DOHH2 (cell line): ENCODE results near the gene TMTC1.

Experiments
- H3F3A ChIP-seq: fragments of 200-600 bp; sonication (generic), shearing (Covaris generic); 2 replicates; pipeline ENCODE4 v1.6.0; 2016; ENCODE audit warnings: antibody characterized with exemption, mild to moderate bottlenecking; ENCODE audit not compliant: control insufficient read depth, insufficient read depth
- H3K27ac ChIP-seq: fragments of 200-600 bp; sonication (generic); 2 replicates; pipeline ENCODE4 v1.5.1; 2014; ENCODE audit warnings: low read depth, mild to moderate bottlenecking, low read length, moderate library complexity
- H3K27me3 ChIP-seq: fragments of 200-600 bp; sonication (generic); 2 replicates; pipeline ENCODE4 v1.6.1; 2014; ENCODE audit warnings: mild to moderate bottlenecking, low read length, mixed read lengths; ENCODE audit not compliant: control insufficient read depth
- H3K36me3 ChIP-seq: fragments of 200-600 bp; sonication (generic); 2 replicates; pipeline ENCODE4 v1.6.1; 2014; ENCODE audit warnings: mild to moderate bottlenecking, low read length, moderate library complexity, mixed read lengths; ENCODE audit not compliant: control insufficient read depth
- H3K4me1 ChIP-seq: fragments of 200-600 bp; sonication (generic); 2 replicates; pipeline ENCODE4 v1.6.1; 2014; ENCODE audit warnings: mild to moderate bottlenecking, low read length, mixed read lengths; ENCODE audit not compliant: control insufficient read depth
- H3K4me2 ChIP-seq: fragments of 200-600 bp; sonication (generic); 2 replicates; pipeline ENCODE4 v1.6.0; 2014; ENCODE audit warnings: mild to moderate bottlenecking, low read length, moderate library complexity
- H3K4me3 ChIP-seq: fragments of 200-600 bp; sonication (generic); 2 replicates; pipeline ENCODE4 v1.5.1; 2014; ENCODE audit warnings: mild to moderate bottlenecking, low read length, mixed read lengths
- H3K79me2 ChIP-seq: fragments of 200-600 bp; sonication (generic); 2 replicates; pipeline ENCODE4 v1.6.1; 2014; ENCODE audit warnings: mild to moderate bottlenecking, low read length, mixed read lengths; ENCODE audit not compliant: control insufficient read depth
- H3K9me2 ChIP-seq: fragments of 200-600 bp; sonication (generic); replicated peaks from 2 replicates; pipeline ENCODE4 v1.6.1; 2014; ENCODE audit warnings: mild to moderate bottlenecking, low read length, mixed read lengths; ENCODE audit not compliant: control insufficient read depth
- H3K9me3 ChIP-seq: fragments of 200-600 bp; sonication (generic); 2 replicates; pipeline ENCODE4 v1.6.1; 2014; ENCODE audit warnings: antibody characterized with exemption, low read length, mixed read lengths; ENCODE audit not compliant: control insufficient read depth, insufficient read depth
- H4K20me1 ChIP-seq: fragments of 200-600 bp; sonication (generic); 2 replicates; pipeline ENCODE4 v1.6.0; 2014; ENCODE audit warnings: low read depth, mild to moderate bottlenecking, antibody characterized with exemption, low read length, moderate library complexity; ENCODE audit not compliant: control insufficient read depth, insufficient read depth
- CTCF ChIP-seq: fragments of 200-600 bp; sonication (generic); IDR thresholded peaks from one replicate; pipeline ENCODE4 v1.5.1; 2014; ENCODE audit warnings: antibody characterized with exemption, mild to moderate bottlenecking, low read depth, low read length; ENCODE audit not compliant: poor library complexity, severe bottlenecking
- EZH2phosphoT487 ChIP-seq: fragments of 200-600 bp; sonication (generic); IDR thresholded peaks from 2 replicates; pipeline ENCODE4 v1.6.1; 2017; ENCODE audit warnings: borderline replicate concordance, mild to moderate bottlenecking, antibody characterized with exemption, low read length, moderate library complexity, mixed read lengths

Gene TMTC1

GRCh38 chr12:29533815-29534489 lies 249.8 kb downstream of the TMTC1 start:
- H4K20me1 ChIP-seq: no peaks in the 10 kb centered on the region
- H3K36me3 ChIP-seq: no peaks in the 10 kb centered on the region
- no peak for TF ChIP-seq EZH2phosphoT487
- no peak for TF ChIP-seq CTCF
- no peak overlapping the region for H3K4me3 ChIP-seq
- no peaks in the 10 kb centered on the region for H3K79me2 ChIP-seq
- no peaks in the 10 kb centered on the region for H3K27me3 ChIP-seq
- no peak overlapping the region for H3K27ac ChIP-seq
- H3F3A ChIP-seq: no peaks in the 10 kb centered on the region
- no peak overlapping the region for H3K4me2 ChIP-seq
- no peaks in the 10 kb centered on the region for H3K4me1 ChIP-seq
- no peaks in the 10 kb centered on the region for H3K9me3 ChIP-seq
- no peaks in the 10 kb centered on the region for H3K9me2 ChIP-seq

GRCh38 chr12:29531471-29531870 lies 252.3 kb downstream of the TMTC1 start:
- no peak for TF ChIP-seq EZH2phosphoT487
- TF ChIP-seq CTCF: no peak
- Histone ChIP-seq H3K4me1 (no peaks in the 10 kb centered on the region), H3K79me2 (no peaks in the 10 kb centered on the region), H3K27me3 (no peaks in the 10 kb centered on the region), H3K9me3 (no peaks in the 10 kb centered on the region), H3K9me2 (no peaks in the 10 kb centered on the region), H3K4me2 (no peak overlapping the region), H3F3A (no peaks in the 10 kb centered on the region), H3K4me3 (no peak overlapping the region), H3K27ac (no peak overlapping the region), H4K20me1 (no peaks in the 10 kb centered on the region), H3K36me3 (no peaks in the 10 kb centered on the region)

GRCh38 chr12:29530436-29530835 lies 253.3 kb downstream of the TMTC1 start:
- Histone ChIP-seq H3K4me2 (no peak overlapping the region), H3K79me2 (no peaks in the 10 kb centered on the region), H3K36me3 (no peaks in the 10 kb centered on the region), H3K4me1 (no peaks in the 10 kb centered on the region), H4K20me1 (no peaks in the 10 kb centered on the region), H3K9me3 (no peaks in the 10 kb centered on the region), H3K27ac (no peak overlapping the region), H3K4me3 (no peak overlapping the region), H3F3A (no peaks in the 10 kb centered on the region), H3K27me3 (no peaks in the 10 kb centered on the region), H3K9me2 (no peaks in the 10 kb centered on the region)
- TF ChIP-seq CTCF (no peak), EZH2phosphoT487 (no peak)
